IMR-90 (cell line): Measurements from ENCODE around the gene MRPS21. TPM values are rescaled to one million over a fixed set of nuclear protein-coding genes. Genes with fewer than 3 reads are reported as not detected.

ENCODE experiments used
- ATAC-seq: fragments of 200-7000 bp; cut with Tn5 transposase; 2 replicates; pipeline ENCODE4 v1.9.1; 2020; ENCODE audit warnings: low read depth, mild to moderate bottlenecking, moderate library complexity
- BruUV-seq: library from RNA; stranded (reverse); fragments of 400-500 nt; replicated peaks from 2 replicates; lab custom pipeline; 2021; lab: Mats Ljungman, UMichigan
- CTCF ChIA-PET: fragments of 300-600 bp; formaldehyde crosslinking; extraction: SDS; loops from one replicate; lab custom pipeline; 2021; ENCODE audit warnings: antibody characterized with exemption; lab: Yijun Ruan, JAX
- POLR2A ChIA-PET: fragments of 300-600 bp; sonication (Branson Sonifier 250); formaldehyde crosslinking; loops from one replicate; lab custom pipeline; 2022; ENCODE audit warnings: antibody characterized with exemption; ENCODE audit not compliant: unreplicated experiment; lab: Charles Lee
- DNase-seq: peaks from one replicate; pipeline ENCODE4 v3.0.0; 2013
- H2AFZ ChIP-seq: replicated peaks from 2 replicates; pipeline ENCODE3; 2013; ENCODE audit warnings: low read length, mild to moderate bottlenecking; ENCODE audit not compliant: poor library complexity
- H2AK5ac ChIP-seq: 2 replicates; pipeline ENCODE4 v1.6.1; 2013; ENCODE audit warnings: low read depth, low read length, inconsistent platforms
- H2AK9ac ChIP-seq: replicated peaks from 2 replicates; pipeline ENCODE3; 2013; ENCODE audit warnings: mild to moderate bottlenecking, low read depth, low read length, moderate library complexity; ENCODE audit not compliant: poor library complexity
- H2BK120ac ChIP-seq: 2 replicates; pipeline ENCODE4 v1.6.1; 2013; ENCODE audit warnings: low read depth, low read length, inconsistent platforms
- H2BK15ac ChIP-seq: 3 replicates; pipeline ENCODE4 v1.6.1; 2013; ENCODE audit warnings: low read depth, low read length, inconsistent platforms
- H2BK20ac ChIP-seq: 2 replicates; pipeline ENCODE4 v1.6.1; 2013; ENCODE audit warnings: low read depth, mild to moderate bottlenecking, inconsistent platforms, low read length, moderate library complexity
- H2BK5ac ChIP-seq: 2 replicates; pipeline ENCODE4 v1.6.1; 2013; ENCODE audit warnings: mild to moderate bottlenecking, low read depth, low read length, inconsistent platforms; ENCODE audit not compliant: poor library complexity, severe bottlenecking
- H3K14ac ChIP-seq: replicated peaks from 2 replicates; pipeline ENCODE4 v1.6.1; 2013; ENCODE audit warnings: low read depth, low read length, inconsistent platforms
- H3K18ac ChIP-seq: 2 replicates; pipeline ENCODE4 v1.6.1; 2013; ENCODE audit warnings: low read depth, low read length, control low read depth
- H3K23ac ChIP-seq: 2 replicates; pipeline ENCODE4 v1.6.1; 2013; ENCODE audit warnings: low read depth, low read length, inconsistent platforms
- H3K27ac ChIP-seq: 2 replicates; pipeline ENCODE4 v1.5.1; 2013; ENCODE audit warnings: mild to moderate bottlenecking, control low read depth, low read length; ENCODE audit not compliant: insufficient read depth
- H3K27me3 ChIP-seq: 2 replicates; pipeline ENCODE4 v1.6.1; 2013; ENCODE audit warnings: low read length; ENCODE audit not compliant: control insufficient read depth, insufficient read depth
- H3K36me3 ChIP-seq: 2 replicates; pipeline ENCODE4 v1.6.1; 2013; ENCODE audit warnings: low read length, mixed read lengths; ENCODE audit not compliant: control insufficient read depth, insufficient read depth
- H3K4ac ChIP-seq: 2 replicates; pipeline ENCODE4 v1.6.1; 2013; ENCODE audit warnings: low read depth, low read length, inconsistent platforms
- H3K4me1 ChIP-seq: 2 replicates; pipeline ENCODE4 v1.6.1; 2013; ENCODE audit warnings: low read length, mixed read lengths; ENCODE audit not compliant: control insufficient read depth, insufficient read depth
- H3K4me2 ChIP-seq: 2 replicates; pipeline ENCODE4 v1.6.1; 2013; ENCODE audit warnings: low read depth, mild to moderate bottlenecking, control low read depth, low read length, moderate library complexity
- H3K4me3 ChIP-seq: 2 replicates; pipeline ENCODE4 v1.5.1; 2013; ENCODE audit warnings: low read depth, mild to moderate bottlenecking, control low read depth, low read length, moderate library complexity; ENCODE audit not compliant: insufficient read depth
- H3K56ac ChIP-seq: 2 replicates; pipeline ENCODE4 v1.6.1; 2013; ENCODE audit warnings: low read length, inconsistent platforms; ENCODE audit not compliant: insufficient read depth; ENCODE audit errors: extremely low read depth
- H3K79me1 ChIP-seq, 2 experiments: 2 replicates each; pipeline ENCODE4 v1.6.1; 2013; ENCODE audit warnings: low read length in 2 of 2, inconsistent platforms in 1 of 2, low read depth in 1 of 2
- H3K9ac ChIP-seq: 2 replicates; pipeline ENCODE4 v1.6.1; 2013; ENCODE audit warnings: low read depth, low read length, control low read depth
- H3K9me1 ChIP-seq: 2 replicates; pipeline ENCODE4 v1.6.1; 2013; ENCODE audit warnings: low read length, inconsistent platforms; ENCODE audit not compliant: insufficient read depth
- H3K9me3 ChIP-seq: 2 replicates; pipeline ENCODE4 v1.6.1; 2013; ENCODE audit warnings: low read length; ENCODE audit not compliant: control insufficient read depth, insufficient read depth
- H4K20me1 ChIP-seq: 2 replicates; pipeline ENCODE4 v1.6.1; 2013; ENCODE audit warnings: low read length, inconsistent platforms; ENCODE audit not compliant: insufficient read depth
- H4K5ac ChIP-seq: 2 replicates; pipeline ENCODE4 v1.6.1; 2013; ENCODE audit warnings: mild to moderate bottlenecking, low read depth, low read length, control low read depth
- H4K8ac ChIP-seq, 2 experiments: 2 replicates each; pipeline ENCODE4 v1.6.1; 2013; ENCODE audit warnings: low read depth in 2 of 2, low read length in 2 of 2, control low read depth in 1 of 2, inconsistent platforms in 1 of 2
- H4K91ac ChIP-seq: 2 replicates; pipeline ENCODE4 v1.6.1; 2013; ENCODE audit warnings: low read depth, low read length, inconsistent platforms; ENCODE audit not compliant: insufficient read depth
- BHLHE40 ChIP-seq: fragments of 150-350 bp; IDR thresholded peaks from 2 replicates; pipeline ENCODE4 v1.6.1; 2016; ENCODE audit warnings: mild to moderate bottlenecking, low read depth, low read length
- CTCF ChIP-seq: conservative IDR thresholded peaks from 2 replicates; pipeline ENCODE4 v1.5.1; 2012; ENCODE audit warnings: mild to moderate bottlenecking, low read depth, low read length, improper control_type of control experiment
- ELK1 ChIP-seq: fragments of 150-350 bp; IDR thresholded peaks from 2 replicates; pipeline ENCODE4 v1.6.1; 2016; ENCODE audit warnings: low read depth, mild to moderate bottlenecking, low read length, moderate library complexity, borderline replicate concordance
- MAZ ChIP-seq: IDR thresholded peaks from 2 replicates; pipeline ENCODE4 v1.6.1; 2012; ENCODE audit warnings: low read depth, mild to moderate bottlenecking, low read length, improper control_type of control experiment, moderate library complexity, borderline replicate concordance
- MXI1 ChIP-seq: IDR thresholded peaks from 2 replicates; pipeline ENCODE4 v1.6.1; 2012; ENCODE audit warnings: low read depth, mild to moderate bottlenecking, low read length, moderate library complexity, borderline replicate concordance
- NFE2L2 ChIP-seq: fragments of 150-350 bp; IDR thresholded peaks from 2 replicates; pipeline ENCODE4 v1.6.1; 2016; ENCODE audit warnings: low read depth, mild to moderate bottlenecking, low read length
- POLR2A ChIP-seq: IDR thresholded peaks from 2 replicates; pipeline ENCODE4 v1.6.1; 2012; ENCODE audit warnings: mild to moderate bottlenecking, low read depth, low read length
- RAD21 ChIP-seq: IDR thresholded peaks from 2 replicates; pipeline ENCODE4 v1.6.1; 2012; ENCODE audit warnings: low read length, improper control_type of control experiment
- USF2 ChIP-seq: fragments of 150-350 bp; IDR thresholded peaks from 2 replicates; pipeline ENCODE4 v1.6.1; 2017; ENCODE audit warnings: mild to moderate bottlenecking, antibody characterized with exemption, low read length, low read depth
- WGBS, 2 experiments: methylation state at CpG; one replicate each; pipeline versions ENCODE4 v1.1.5 to v1.1.7; 2013; ENCODE audit warnings: missing lambda C conversion rate in 2 of 2; ENCODE audit not compliant: insufficient read length in 1 of 2; ENCODE audit errors: extremely low coverage in 2 of 2; 5-methylcytosine and 5-hydroxymethylcytosine counted together
- dilution Hi-C: fragments of 300-500 bp; cut with HindIII; formaldehyde crosslinking; loops from one replicate; pipeline ENCODE4 v1.14.3; 2018; ENCODE audit warnings: low sequenced_read_pairs; ENCODE audit not compliant: unreplicated experiment
- in situ Hi-C: fragments of 300-500 bp; cut with MboI; formaldehyde crosslinking; loops from 3 replicates; pipeline ENCODE4 v1.14.3; 2019; ENCODE audit warnings: low sequenced_read_pairs, inconsistent platforms, mixed read lengths
- intact Hi-C: fragments of 100-400 bp; cut with micrococcal nuclease; formaldehyde crosslinking; loops from 2 replicates; pipeline ENCODE4 v1.10.0; 2022
- polyA plus RNA-seq, 3 experiments: library from polyadenylated mRNA; depleted of rRNA; stranded (reverse); fragments of >200 nt; gene quantifications; 2 replicates each; pipeline ENCODE4 v1.2.3, GENCODE V29; 2012; ENCODE audit warnings: low replicate concordance in 1 of 3
- total RNA-seq: library from RNA; depleted of rRNA; stranded (reverse); fragments of >200 nt; gene quantifications from 2 replicates; pipeline ENCODE4 v1.2.3, GENCODE V29; 2012

Gene MRPS21
- total and polyA plus RNA-seq, 2 of the 4 experiments (the other 2 are of a cell fraction): 52.3 to 74.6 TPM

GRCh38 chr1:150332651-150333290 lies 39.1 kb downstream of the MRPS21 start:
- H3K27ac ChIP-seq: no peak overlapping the region
- H4K20me1 ChIP-seq: no peaks in the 10 kb centered on the region; the same call in 1 of the 2 replicates
- H3K23ac ChIP-seq: no peak overlapping the region
- no TSS peak for BruUV-seq
- ATAC-seq (no peak), DNase-seq (no peak)
- no peak overlapping the region for H2AFZ ChIP-seq
- no peak overlapping the region for H2BK120ac ChIP-seq
- no peak overlapping the region for H4K91ac ChIP-seq
- no peak overlapping the region for H3K14ac ChIP-seq
- ChIA-PET CTCF (no interaction called here), POLR2A (no interaction called here)
- no peak overlapping the region for H4K8ac ChIP-seq
- no peaks in the 10 kb centered on the region for H3K9me1 ChIP-seq
- H3K79me1 ChIP-seq: peaks cover 9 to 11% of the 10 kb centered on the region in 2 experiments
- no peak overlapping the region for H3K9ac ChIP-seq
- 95% methylated on average over 4 of the region's 7 CpGs; no CpG with 5 or more reads in 1 of the 2 experiments for WGBS, 2 experiments
- no peak overlapping the region for H2BK5ac ChIP-seq
- H2AK5ac ChIP-seq: no peak overlapping the region
- H3K4me2 ChIP-seq: no peak overlapping the region
- intact Hi-C loops (no loop called here), dilution Hi-C loops (no loop called here), in situ Hi-C loops (no loop called here)
- peaks cover 54% of the 10 kb centered on the region for H3K36me3 ChIP-seq
- no peak overlapping the region for H3K18ac ChIP-seq
- H2AK9ac ChIP-seq: no peak overlapping the region
- no peak overlapping the region for H4K5ac ChIP-seq
- H2BK15ac ChIP-seq: no peak overlapping the region
- no peak overlapping the region for H3K4ac ChIP-seq
- no peak overlapping the region for H3K4me3 ChIP-seq
- no peaks in the 10 kb centered on the region for H3K27me3 ChIP-seq
- no peaks in the 10 kb centered on the region for H3K9me3 ChIP-seq
- H2BK20ac ChIP-seq: no peak overlapping the region
- no peak overlapping the region for H3K56ac ChIP-seq
- TF ChIP-seq CTCF (no peak), MXI1 (no peak), RAD21 (no peak), BHLHE40 (no peak), MAZ (no peak), NFE2L2 (no peak), ELK1 (no peak), USF2 (no peak), POLR2A (no peak)
- no peaks in the 10 kb centered on the region for H3K4me1 ChIP-seq
